ENCODE results near the gene H19.

The H19 gene

GRCh38 chr11:2002042-2002776, 4.6 kb upstream of the H19 start:
- no peak overlapping the region for H3K18ac ChIP-seq (ENCODE audit: low read depth in 1 of 2, low read length in 2 of 2)
- no peak overlapping the region for H2BK120ac ChIP-seq (ENCODE audit: low read depth, low read length)
- H3K14ac ChIP-seq (ENCODE audit: low read length in 2 of 2) = no peak overlapping the region
- no peak overlapping the region for H3K9ac ChIP-seq (ENCODE audit: low read length)
- H2BK15ac ChIP-seq (ENCODE audit: low read depth, poor library complexity, severe bottlenecking) = no peak overlapping the region
- H3K9me3 ChIP-seq (ENCODE audit: control insufficient read depth, low read length) = no peaks in the 10 kb centered on the region
- no peaks in the 10 kb centered on the region for H3K4me1 ChIP-seq (ENCODE audit: control insufficient read depth, insufficient read depth, low read depth, low read length)
- no peak overlapping the region for H3K23ac ChIP-seq (ENCODE audit: low read length in 2 of 2)
- H3K36me3 ChIP-seq (ENCODE audit: control insufficient read depth in 1 of 2, insufficient read depth in 2 of 2, low read depth in 1 of 2, low read length in 2 of 2) = no peaks in the 10 kb centered on the region
- no peak overlapping the region for H3K4me3 ChIP-seq (ENCODE audit: insufficient read depth in 1 of 2, low read depth in 1 of 2, low read length in 2 of 2)
- H3K27ac ChIP-seq (ENCODE audit: low read length, poor library complexity, severe bottlenecking) = no peak overlapping the region
- H3K4me2 ChIP-seq (ENCODE audit: low read length, poor library complexity, severe bottlenecking) = no peak overlapping the region
- no peaks in the 10 kb centered on the region for H3K79me1 ChIP-seq (replicated peaks; ENCODE audit: low read length, poor library complexity, severe bottlenecking)
- H3K27me3 ChIP-seq (ENCODE audit: control insufficient read depth in 1 of 2, insufficient read depth in 1 of 2, low read length in 2 of 2) = no peaks in the 10 kb centered on the region
- no CpG with 5 or more reads among the region's 42 CpGs for whole genome bisulfite sequencing
- DNase-seq = no peak
- H2BK12ac ChIP-seq (ENCODE audit: low read length in 2 of 2) = no peak overlapping the region
- no peak overlapping the region for H2AK5ac ChIP-seq (ENCODE audit: low read length, severe bottlenecking)
- H4K8ac ChIP-seq (ENCODE audit: low read length) = no peak overlapping the region
- no peak overlapping the region for H2BK5ac ChIP-seq (ENCODE audit: low read depth, low read length, poor library complexity, severe bottlenecking)
- H4K91ac ChIP-seq (ENCODE audit: low read length) = no peak overlapping the region
- no peak overlapping the region for H3K4ac ChIP-seq (ENCODE audit: low read depth in 1 of 2, low read length in 2 of 2)
- H2AFZ ChIP-seq (ENCODE audit: low read depth, low read length) = no peak overlapping the region

GRCh38 chr11:1998861-1999260, 1.2 kb upstream of the H19 start:
- H3K14ac ChIP-seq (ENCODE audit: low read length in 2 of 2) = no peak overlapping the region
- no peaks in the 10 kb centered on the region for H3K36me3 ChIP-seq (ENCODE audit: control insufficient read depth in 1 of 2, insufficient read depth in 2 of 2, low read depth in 1 of 2, low read length in 2 of 2)
- no peak overlapping the region for H2BK12ac ChIP-seq (ENCODE audit: low read length in 2 of 2)
- peaks cover 1% of the 10 kb centered on the region for H3K4me1 ChIP-seq (ENCODE audit: control insufficient read depth, insufficient read depth, low read depth, low read length)
- no peak overlapping the region for H3K27ac ChIP-seq (ENCODE audit: low read length, poor library complexity, severe bottlenecking)
- H3K4me2 ChIP-seq (ENCODE audit: low read length, poor library complexity, severe bottlenecking) = no peak overlapping the region
- no peak overlapping the region for H2AK5ac ChIP-seq (ENCODE audit: low read length, severe bottlenecking)
- no peak overlapping the region for H2BK120ac ChIP-seq (ENCODE audit: low read depth, low read length)
- H2AFZ ChIP-seq (ENCODE audit: low read depth, low read length) = no peak overlapping the region
- H3K18ac ChIP-seq (ENCODE audit: low read depth in 1 of 2, low read length in 2 of 2) = no peak overlapping the region
- no peak overlapping the region for H3K23ac ChIP-seq (ENCODE audit: low read length in 2 of 2)
- no peak for DNase-seq
- H3K9ac ChIP-seq (ENCODE audit: low read length) = no peak overlapping the region
- WGBS = no CpG with 5 or more reads among the region's 15 CpGs
- H3K79me1 ChIP-seq (replicated peaks; ENCODE audit: low read length, poor library complexity, severe bottlenecking) = no peaks in the 10 kb centered on the region
- no peak overlapping the region for H2BK15ac ChIP-seq (ENCODE audit: low read depth, poor library complexity, severe bottlenecking)
- no peak overlapping the region for H3K4me3 ChIP-seq (ENCODE audit: insufficient read depth in 1 of 2, low read depth in 1 of 2, low read length in 2 of 2)
- no peak overlapping the region for H4K8ac ChIP-seq (ENCODE audit: low read length)
- H3K4ac ChIP-seq (ENCODE audit: low read depth in 1 of 2, low read length in 2 of 2) = no peak overlapping the region
- no peak overlapping the region for H4K91ac ChIP-seq (ENCODE audit: low read length)
- no peaks in the 10 kb centered on the region for H3K27me3 ChIP-seq (ENCODE audit: control insufficient read depth in 1 of 2, insufficient read depth in 1 of 2, low read length in 2 of 2)
- H3K9me3 ChIP-seq (ENCODE audit: control insufficient read depth, low read length) = no peaks in the 10 kb centered on the region
- no peak overlapping the region for H2BK5ac ChIP-seq (ENCODE audit: low read depth, low read length, poor library complexity, severe bottlenecking)

- Histone ChIP-seq H2BK15ac (ENCODE audit: low read depth, poor library complexity, severe bottlenecking) (no peak overlapping the region), H3K14ac (ENCODE audit: low read length in 2 of 2) (no peak overlapping the region), H3K27me3 (ENCODE audit: control insufficient read depth in 1 of 2, insufficient read depth in 1 of 2, low read length in 2 of 2) (no peaks in the 10 kb centered on the region), H3K9me3 (ENCODE audit: control insufficient read depth, low read length) (no peaks in the 10 kb centered on the region), H3K36me3 (ENCODE audit: control insufficient read depth in 1 of 2, insufficient read depth in 2 of 2, low read depth in 1 of 2, low read length in 2 of 2) (no peaks in the 10 kb centered on the region), H3K9ac (ENCODE audit: low read length) (no peak overlapping the region), H2BK5ac (ENCODE audit: low read depth, low read length, poor library complexity, severe bottlenecking) (no peak overlapping the region), H4K91ac (ENCODE audit: low read length) (no peak overlapping the region), H2AFZ (ENCODE audit: low read depth, low read length) (no peak overlapping the region), H3K4ac (ENCODE audit: low read depth in 1 of 2, low read length in 2 of 2) (no peak overlapping the region), H3K4me2 (ENCODE audit: low read length, poor library complexity, severe bottlenecking) (no peak overlapping the region), H2BK12ac (ENCODE audit: low read length in 2 of 2) (no peak overlapping the region), H2AK5ac (ENCODE audit: low read length, severe bottlenecking) (no peak overlapping the region), H2BK120ac (ENCODE audit: low read depth, low read length) (no peak overlapping the region), H3K27ac (ENCODE audit: low read length, poor library complexity, severe bottlenecking) (no peak overlapping the region), H3K4me3 (ENCODE audit: insufficient read depth in 1 of 2, low read depth in 1 of 2, low read length in 2 of 2) (no peak overlapping the region), H3K18ac (ENCODE audit: low read depth in 1 of 2, low read length in 2 of 2) (no peak overlapping the region), H4K8ac (ENCODE audit: low read length) (no peak overlapping the region), H3K23ac (ENCODE audit: low read length in 2 of 2) (no peak overlapping the region), H3K4me1 (ENCODE audit: control insufficient read depth, insufficient read depth, low read depth, low read length) (peaks cover 1% of the 10 kb centered on the region), H3K79me1 (replicated peaks; ENCODE audit: low read length, poor library complexity, severe bottlenecking) (no peaks in the 10 kb centered on the region)
- WGBS = no CpG with 5 or more reads among the region's 28 CpGs
- DNase-seq = no peak
Observed at GRCh38 chr11:1998290-1998689, 648 bp upstream of the H19 start.

GRCh38 chr11:1994121-1994520, 3.5 kb downstream of the H19 start:
- Histone ChIP-seq H2BK5ac (ENCODE audit: low read depth, low read length, poor library complexity, severe bottlenecking) (no peak overlapping the region), H4K91ac (ENCODE audit: low read length) (peak overlapping the region; percentile 50), H3K27ac (ENCODE audit: low read length, poor library complexity, severe bottlenecking) (no peak overlapping the region), H3K9me3 (ENCODE audit: control insufficient read depth, low read length) (no peaks in the 10 kb centered on the region), H3K4me2 (ENCODE audit: low read length, poor library complexity, severe bottlenecking) (no peak overlapping the region), H3K9ac (ENCODE audit: low read length) (no peak overlapping the region), H2BK15ac (ENCODE audit: low read depth, poor library complexity, severe bottlenecking) (no peak overlapping the region), H2BK12ac (ENCODE audit: low read length in 2 of 2) (peak overlapping the region in 1 of 2 experiments; percentile 39), H3K18ac (ENCODE audit: low read depth in 1 of 2, low read length in 2 of 2) (peak overlapping the region in 1 of 2 experiments; percentile 12), H3K4me3 (ENCODE audit: insufficient read depth in 1 of 2, low read depth in 1 of 2, low read length in 2 of 2) (no peak overlapping the region), H3K23ac (ENCODE audit: low read length in 2 of 2) (no peak overlapping the region), H3K4ac (ENCODE audit: low read depth in 1 of 2, low read length in 2 of 2) (no peak overlapping the region), H2AK5ac (ENCODE audit: low read length, severe bottlenecking) (no peak overlapping the region), H2BK120ac (ENCODE audit: low read depth, low read length) (peak overlapping the region; percentile 5), H3K14ac (ENCODE audit: low read length in 2 of 2) (no peak overlapping the region), H3K4me1 (ENCODE audit: control insufficient read depth, insufficient read depth, low read depth, low read length) (peaks cover 1% of the 10 kb centered on the region), H3K79me1 (replicated peaks; ENCODE audit: low read length, poor library complexity, severe bottlenecking) (no peaks in the 10 kb centered on the region), H3K36me3 (ENCODE audit: control insufficient read depth in 1 of 2, insufficient read depth in 2 of 2, low read depth in 1 of 2, low read length in 2 of 2) (no peaks in the 10 kb centered on the region), H3K27me3 (ENCODE audit: control insufficient read depth in 1 of 2, insufficient read depth in 1 of 2, low read length in 2 of 2) (no peaks in the 10 kb centered on the region), H2AFZ (ENCODE audit: low read depth, low read length) (no peak overlapping the region), H4K8ac (ENCODE audit: low read length) (no peak overlapping the region)
- DNase-seq = peak; percentile 7
- WGBS = 61% methylated on average over 3 of the region's 13 CpGs

Data from mesenchymal stem cell (in vitro differentiated cells and primary cell).